Astrocyte of the cerebellum (primary cell): ENCODE measurements around the gene JSRP1.

ENCODE experiments used
- DNase-seq: peaks from one replicate; pipeline ENCODE4 v3.0.0-alpha.2; 2011; ENCODE audit warnings: low read depth
- H3K4me3 ChIP-seq: 2 replicates; pipeline ENCODE4 v1.5.1; 2011; ENCODE audit warnings: mild to moderate bottlenecking, low read depth, low read length, moderate library complexity
- CTCF ChIP-seq: IDR thresholded peaks from 2 replicates; pipeline ENCODE4 v1.5.1; 2012; ENCODE audit warnings: low read length, low read depth, moderate library complexity, mild to moderate bottlenecking; ENCODE audit errors: missing control alignments
- in situ Hi-C: cut with HindIII; loops from 2 replicates; pipeline ENCODE4 v1.10.0; 2017; ENCODE audit warnings: low sequenced_read_pairs

JSRP1 gene

GRCh38 chr19:2294687-2295335, 38.6 kb upstream of the JSRP1 start:
- in situ Hi-C loops, result no loop called here
- DNase-seq, result no peak
- no peak for TF ChIP-seq CTCF
- H3K4me3 ChIP-seq, result no peak overlapping the region

- no peak overlapping the region for H3K4me3 ChIP-seq
- in situ Hi-C loops, result no loop called here
- TF ChIP-seq CTCF, result no peak
- DNase-seq, result no peak
Observed at GRCh38 chr19:2291185-2291751, 35.1 kb upstream of the JSRP1 start.

GRCh38 chr19:2290441-2291184, 34.4 kb upstream of the JSRP1 start:
- TF ChIP-seq CTCF, result no peak
- H3K4me3 ChIP-seq, result no peak overlapping the region
- in situ Hi-C loops, result no loop called here
- DNase-seq, result no peak

DNA sequence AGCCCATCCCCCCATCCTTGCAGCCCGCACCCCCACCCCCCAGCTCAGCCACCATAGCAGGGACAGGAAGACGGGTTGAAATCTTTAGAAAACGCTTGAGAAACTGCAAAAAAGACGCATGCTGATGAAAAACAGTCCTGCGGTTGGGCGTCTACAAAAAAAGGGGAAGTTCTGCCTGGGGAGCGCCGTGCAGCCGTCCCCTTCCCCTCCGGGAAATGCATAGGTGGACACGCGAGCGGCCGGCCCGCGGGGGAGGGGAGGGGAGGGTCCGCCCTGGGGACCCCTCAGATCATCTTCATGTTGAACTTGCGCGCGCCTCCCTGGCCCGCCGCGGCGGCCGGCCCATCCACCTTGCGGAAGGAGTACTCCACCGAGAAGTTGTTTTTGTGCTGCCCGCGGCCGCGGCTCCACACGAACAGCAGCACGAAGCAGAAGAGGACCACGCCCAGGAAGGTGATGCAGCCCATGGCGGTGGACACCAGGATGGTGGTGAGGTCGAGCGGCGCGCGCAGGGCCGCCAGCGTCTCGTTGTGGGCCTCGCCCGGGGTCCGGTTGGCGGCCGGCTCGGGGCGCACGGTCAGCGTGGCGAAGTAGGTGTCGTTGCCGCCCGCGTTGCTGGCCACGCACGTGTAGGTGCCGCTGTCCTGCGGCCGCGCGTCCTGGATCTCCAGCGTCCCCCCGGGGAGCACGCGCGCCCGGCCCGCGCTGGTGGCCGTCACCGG, 33.7 kb upstream of the JSRP1 start:
- in situ Hi-C loops, result no loop called here
- DNase-seq, result no peak
- H3K4me3 ChIP-seq, result no peak overlapping the region

DNA sequence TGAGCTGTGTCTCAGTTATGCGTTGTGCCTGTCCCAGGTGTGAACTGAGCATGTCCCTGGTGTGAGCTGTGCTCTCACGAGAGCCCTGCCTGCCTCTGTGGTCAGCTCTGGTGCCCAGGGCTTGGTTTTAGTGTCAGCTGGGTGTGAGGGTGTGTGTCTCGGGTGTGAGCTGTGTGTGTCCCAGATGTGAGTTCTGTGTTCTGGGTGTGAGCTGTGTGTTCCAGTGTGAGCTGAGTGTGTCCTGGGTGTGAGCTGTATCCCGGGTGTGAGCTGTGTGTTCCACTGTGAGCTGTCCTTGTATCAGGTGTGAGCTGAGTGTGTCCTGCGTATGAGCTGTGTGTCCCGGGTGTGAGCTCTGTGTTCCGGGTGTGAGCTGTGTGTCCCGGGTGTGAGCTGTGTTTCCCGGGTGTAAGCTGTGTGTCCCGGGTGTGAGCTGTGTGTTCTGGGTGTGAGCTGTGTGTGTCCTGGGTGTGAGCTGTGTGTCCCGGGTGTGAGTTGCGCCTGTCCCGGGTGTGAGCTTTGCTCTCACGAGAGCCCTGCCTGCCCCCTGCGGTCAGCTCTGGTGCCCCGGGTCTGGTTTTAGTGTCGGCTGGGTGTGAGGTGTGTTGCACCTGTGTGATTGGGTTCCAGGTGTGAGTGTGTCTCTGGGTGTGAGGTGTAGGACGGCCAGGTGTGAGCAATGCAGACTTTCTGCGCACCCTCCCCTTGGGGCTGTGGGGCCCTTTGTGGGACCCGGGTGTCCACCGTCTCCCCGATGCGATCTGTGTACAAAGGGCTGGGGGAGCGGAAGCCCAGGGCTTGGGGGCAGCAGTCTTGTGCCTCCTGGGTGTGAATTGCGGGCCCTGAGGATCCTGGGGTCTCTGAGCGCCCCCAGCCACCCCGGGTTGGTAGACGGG, 32.8 kb upstream of the JSRP1 start:
- in situ Hi-C loops, result no loop called here
- no peak for TF ChIP-seq CTCF
- no peak overlapping the region for H3K4me3 ChIP-seq
- no peak for DNase-seq

More for the DNA sequence above, 33.7 kb upstream of the JSRP1 start:
- TF ChIP-seq CTCF, result no peak

GRCh38 chr19:2288338-2288817, 32.2 kb upstream of the JSRP1 start:
- TF ChIP-seq CTCF, result no peak
- no peak for DNase-seq
- in situ Hi-C loops, result no loop called here
- no peak overlapping the region for H3K4me3 ChIP-seq
